Peyer's patch (tissue), 4 donors: ENCODE results near the gene PTPRC.

Experiments
- POLR2A ChIP-seq, 2 donors: fragments of 450-650 bp; IDR thresholded peaks; one replicate each; pipeline ENCODE4 v1.5.1; 2017; ENCODE audit warnings: antibody characterized with exemption in 2 of 2, mild to moderate bottlenecking in 2 of 2, moderate library complexity in 2 of 2
- TF ChIP-seq, protein P1 (sequence below), 6 experiments: fragments of 450-650 bp in 4 of 6; fragments of 200-600 bp in 2 of 6; sonication (generic) in 1 of 6; IDR thresholded peaks; one replicate each; pipeline ENCODE4 v1.5.1; 2017 to 2019; ENCODE audit warnings: antibody characterized with exemption in 6 of 6, mild to moderate bottlenecking in 3 of 6, moderate library complexity in 1 of 6

DNA sequence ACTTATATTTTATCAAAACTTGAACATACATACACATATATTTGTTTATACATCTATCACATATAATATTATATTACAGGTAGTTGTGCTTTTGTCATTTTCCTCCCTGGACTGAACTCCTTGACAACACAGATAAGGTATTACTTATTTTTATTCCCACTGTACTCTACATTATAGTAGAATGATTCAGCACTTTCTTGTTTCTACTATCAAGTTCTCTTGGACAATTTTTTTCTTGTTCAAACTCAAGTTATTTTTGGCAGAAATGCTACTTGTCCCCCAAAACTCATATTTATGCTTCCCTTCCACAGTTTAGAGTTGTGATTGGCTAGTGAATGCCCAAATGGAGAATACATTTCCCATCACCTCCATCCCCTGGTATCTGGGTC is 10.8 kb upstream of the PTPRC start:
- no peak for TF ChIP-seq POLR2A (IDR thresholded peaks at IDR 0.05)
- TF ChIP-seq, protein P1, sequence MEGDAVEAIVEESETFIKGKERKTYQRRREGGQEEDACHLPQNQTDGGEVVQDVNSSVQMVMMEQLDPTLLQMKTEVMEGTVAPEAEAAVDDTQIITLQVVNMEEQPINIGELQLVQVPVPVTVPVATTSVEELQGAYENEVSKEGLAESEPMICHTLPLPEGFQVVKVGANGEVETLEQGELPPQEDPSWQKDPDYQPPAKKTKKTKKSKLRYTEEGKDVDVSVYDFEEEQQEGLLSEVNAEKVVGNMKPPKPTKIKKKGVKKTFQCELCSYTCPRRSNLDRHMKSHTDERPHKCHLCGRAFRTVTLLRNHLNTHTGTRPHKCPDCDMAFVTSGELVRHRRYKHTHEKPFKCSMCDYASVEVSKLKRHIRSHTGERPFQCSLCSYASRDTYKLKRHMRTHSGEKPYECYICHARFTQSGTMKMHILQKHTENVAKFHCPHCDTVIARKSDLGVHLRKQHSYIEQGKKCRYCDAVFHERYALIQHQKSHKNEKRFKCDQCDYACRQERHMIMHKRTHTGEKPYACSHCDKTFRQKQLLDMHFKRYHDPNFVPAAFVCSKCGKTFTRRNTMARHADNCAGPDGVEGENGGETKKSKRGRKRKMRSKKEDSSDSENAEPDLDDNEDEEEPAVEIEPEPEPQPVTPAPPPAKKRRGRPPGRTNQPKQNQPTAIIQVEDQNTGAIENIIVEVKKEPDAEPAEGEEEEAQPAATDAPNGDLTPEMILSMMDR (IDR thresholded peaks at IDR 0.05) = no peak
